HG02642 (cell line): ENCODE data around the gene DDX23.
"Not testable (repeated sequence)": the region's sequence is repeated elsewhere in the genome, so short reads cannot be mapped to it uniquely, and the experiment has no call there.

Experiments
- ATAC-seq: cut with Tn5 transposase; IDR thresholded peaks from one replicate; pipeline ENCODE4 v1.9.1; 2021; ENCODE audit warnings: mild to moderate bottlenecking; ENCODE audit not compliant: unreplicated experiment, poor library complexity

Gene DDX23

GRCh38 chr12:48851883-48852733 is at the start of gene DDX23:
DDX23 (minus strand) TSS chr12:48852163; CDS start chr12:48845782, 6,381 bp downstream.
- peak; percentile 95 for ATAC-seq

DNA sequence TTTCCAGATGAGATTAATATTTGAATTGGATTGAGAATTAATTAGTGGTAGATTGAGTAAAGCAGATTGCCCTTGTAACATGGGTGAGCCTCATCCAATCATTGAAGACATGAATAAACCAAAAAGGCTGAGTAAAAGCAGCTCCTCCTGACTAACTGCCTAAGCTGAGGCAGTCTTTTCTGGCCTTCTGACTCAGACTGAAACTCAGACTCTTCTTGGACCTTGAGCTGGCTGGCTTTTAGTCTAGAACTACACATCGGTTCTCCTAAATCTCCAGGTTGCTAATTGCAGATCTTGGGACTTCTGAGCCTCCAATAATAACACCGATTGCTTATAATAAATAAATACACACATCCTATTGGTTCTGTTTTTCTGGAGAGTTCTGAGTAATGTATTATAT is 49.3 kb upstream of the DDX23 start:
- no peak for ATAC-seq

DNA sequence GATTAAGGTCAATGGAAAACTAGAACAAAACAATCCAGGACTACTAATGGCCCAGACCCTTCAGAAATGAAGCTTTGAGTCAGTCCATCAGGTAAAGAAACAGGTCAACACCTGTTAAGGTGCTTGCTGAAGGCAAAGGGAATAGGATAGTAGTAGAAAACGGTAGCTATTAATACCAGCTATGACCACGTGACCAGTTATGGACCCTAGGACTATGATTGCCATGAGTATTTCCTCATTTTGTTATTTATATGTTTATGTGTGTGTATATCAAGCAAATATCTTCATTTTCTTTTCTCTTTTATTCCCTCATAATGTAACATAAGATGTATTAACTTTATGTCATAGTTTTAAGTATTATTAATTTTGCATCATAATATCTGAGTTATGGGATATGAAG is 47.7 kb upstream of the DDX23 start:
- no peak for ATAC-seq

DNA sequence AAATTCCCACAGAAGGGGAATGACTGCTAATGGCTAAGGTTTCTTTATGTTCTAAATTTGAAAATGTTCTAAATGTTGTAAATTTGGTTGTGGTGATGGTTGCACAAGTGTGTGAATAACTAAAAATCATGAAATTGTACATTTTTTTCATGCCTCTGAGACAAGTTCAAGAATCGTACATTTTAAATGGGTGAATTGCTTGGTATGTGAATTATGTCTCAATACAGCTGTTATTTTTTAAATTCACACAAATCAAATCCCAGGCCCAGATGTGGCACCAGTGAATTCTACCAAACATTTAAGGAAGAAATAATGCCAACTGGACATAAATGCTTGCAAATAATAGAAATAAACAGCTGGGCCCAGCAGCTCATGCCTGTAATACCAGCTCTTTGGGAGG is 42.3 kb upstream of the DDX23 start:
- ATAC-seq: no peak

- peak; percentile 76 for ATAC-seq
Measured at GRCh38 chr12:48890657-48891418, 38.9 kb upstream of the DDX23 start.

- ATAC-seq: no peak
Measured at GRCh38 chr12:48889679-48890078, 37.7 kb upstream of the DDX23 start.

DNA sequence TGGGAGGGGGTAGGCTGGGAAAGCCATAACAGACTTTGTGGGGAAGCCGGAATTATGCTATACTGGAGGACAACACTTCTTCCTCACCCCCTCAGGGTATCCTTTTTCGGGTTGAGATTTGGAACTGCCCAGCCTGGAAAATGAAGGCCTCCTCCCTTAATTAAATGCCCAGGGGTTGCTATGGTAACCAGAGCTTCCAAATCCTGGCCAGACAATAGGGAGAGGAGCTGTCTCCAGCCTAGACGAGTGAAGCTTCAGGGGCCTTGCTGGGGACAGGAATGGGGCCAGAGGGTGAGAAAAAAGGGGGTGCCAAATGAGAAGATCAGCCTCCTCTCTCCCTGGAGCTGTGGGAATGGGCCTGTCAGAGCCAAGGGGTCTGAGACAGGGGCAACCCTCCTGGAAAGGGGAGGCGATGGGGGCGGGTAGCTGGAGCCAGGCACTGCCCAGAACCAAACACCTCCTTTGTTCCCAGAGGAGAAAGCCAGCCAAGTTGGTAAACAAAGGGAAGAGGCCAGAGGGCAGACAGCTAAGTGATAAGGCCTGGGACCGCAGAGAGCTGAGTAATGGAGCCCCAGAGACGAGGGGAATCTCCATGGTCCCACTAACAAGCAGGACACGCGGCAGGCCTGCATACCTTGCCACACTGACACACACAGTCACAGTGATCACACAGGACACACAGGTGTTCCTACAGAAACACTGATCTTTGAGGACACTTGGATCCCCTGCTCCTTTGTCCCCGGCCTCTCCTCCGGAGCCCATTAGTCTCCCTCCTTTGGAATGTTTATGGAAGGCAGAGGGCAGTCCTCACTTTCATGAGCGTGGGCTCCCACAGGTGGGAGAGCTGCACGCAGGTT is 31.6 kb upstream of the DDX23 start:
- no peak for ATAC-seq

GRCh38 chr12:48882972-48883304 is 31.0 kb upstream of the DDX23 start:
- ATAC-seq: no peak

GRCh38 chr12:48882315-48882687 is 30.3 kb upstream of the DDX23 start:
- ATAC-seq: no peak

- no peak for ATAC-seq
Measured at GRCh38 chr12:48881686-48882314, 29.8 kb upstream of the DDX23 start.

GRCh38 chr12:48880647-48881046 is 28.7 kb upstream of the DDX23 start:
- ATAC-seq: no peak

DNA sequence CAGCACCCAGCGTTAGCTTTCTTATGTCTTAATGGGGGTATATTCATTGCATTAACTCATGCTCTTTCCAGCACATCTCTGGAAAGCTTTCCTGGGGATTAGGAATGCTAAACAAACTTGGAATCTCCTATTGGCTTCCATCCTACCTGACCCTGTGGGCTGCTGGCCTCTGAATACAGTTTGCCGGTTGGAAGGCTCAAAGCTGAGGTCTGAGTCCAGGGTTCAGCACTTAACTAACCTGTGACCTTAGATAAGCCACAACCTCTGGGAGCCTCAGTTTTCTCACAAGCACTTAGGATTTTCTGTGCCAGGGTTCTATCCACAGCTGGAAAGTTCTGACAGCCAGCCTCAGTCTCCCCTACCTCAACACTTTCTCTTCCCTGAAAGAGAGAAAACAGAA is 26.6 kb upstream of the DDX23 start:
- ATAC-seq: no peak

DNA sequence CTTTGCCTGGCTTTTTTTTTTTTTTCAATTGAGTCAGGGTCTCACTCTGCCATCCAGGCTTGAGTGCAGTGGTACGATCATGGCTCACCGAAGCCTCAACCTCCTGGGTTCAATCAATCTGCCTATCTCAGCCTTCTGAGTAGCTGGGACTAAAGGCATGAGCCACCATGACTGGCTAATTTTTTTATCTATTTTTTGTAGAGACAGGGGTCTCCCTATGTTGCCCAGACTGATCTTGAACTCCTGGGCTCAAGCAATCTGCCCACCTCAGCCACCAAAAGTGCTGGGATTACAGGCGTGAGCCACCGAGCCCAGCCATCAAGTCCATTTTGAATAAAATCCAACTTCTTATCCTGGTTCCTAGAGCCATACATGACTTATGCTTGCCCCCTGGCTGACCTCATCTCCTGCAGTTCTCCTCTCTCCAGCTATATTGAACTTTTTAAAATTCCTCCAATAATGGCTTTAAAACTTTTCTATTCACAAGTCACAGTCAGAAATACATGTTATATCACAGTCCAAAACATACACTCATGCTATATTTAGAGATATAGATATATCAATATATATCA is 24.1 kb upstream of the DDX23 start:
- ATAC-seq: no peak

DNA sequence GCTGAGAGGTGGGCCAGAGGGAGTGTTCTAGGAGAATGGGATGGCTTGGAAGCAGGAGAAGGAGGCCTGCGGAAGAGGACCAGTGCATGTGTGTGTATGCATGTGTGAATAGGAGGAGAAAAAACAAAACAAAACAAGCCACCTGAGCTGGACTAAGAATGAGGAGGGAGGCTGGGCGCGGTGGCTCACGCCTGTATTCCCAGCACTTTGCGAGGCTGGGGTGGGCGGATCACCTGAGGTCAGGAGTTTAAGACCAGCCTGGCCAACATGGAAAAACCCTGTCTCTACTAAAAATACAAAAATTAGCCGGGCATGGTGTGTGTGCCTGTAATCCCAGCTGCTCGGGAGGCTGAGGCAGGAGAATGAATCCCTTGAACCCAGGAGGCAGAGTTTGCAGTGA is 21.6 kb upstream of the DDX23 start:
- not testable (repeated sequence) for ATAC-seq

DNA sequence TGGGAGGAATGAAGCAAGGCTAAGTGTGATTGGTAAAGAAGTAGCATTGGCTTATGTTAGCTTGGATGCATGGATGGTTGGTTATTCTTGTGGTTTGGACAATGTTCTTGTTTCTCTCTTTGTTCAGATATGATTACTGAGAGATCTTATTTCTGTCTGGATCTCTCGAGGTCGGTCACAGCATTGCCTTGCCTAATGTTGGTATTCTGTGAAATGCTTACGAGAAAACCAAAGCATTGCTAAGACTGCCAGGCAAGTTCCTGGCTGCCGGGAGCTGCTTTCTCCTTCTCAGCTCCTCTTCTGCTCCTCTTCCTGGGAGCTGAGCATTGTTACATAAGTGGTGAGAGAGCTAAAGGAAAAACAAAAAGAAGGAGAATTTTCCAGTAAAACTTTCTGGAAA is 21.1 kb upstream of the DDX23 start:
- ATAC-seq: no peak

- no peak for ATAC-seq
Measured at GRCh38 chr12:48869191-48869590, 17.2 kb upstream of the DDX23 start.

GRCh38 chr12:48868451-48868850 is 16.5 kb upstream of the DDX23 start:
- ATAC-seq: no peak

DNA sequence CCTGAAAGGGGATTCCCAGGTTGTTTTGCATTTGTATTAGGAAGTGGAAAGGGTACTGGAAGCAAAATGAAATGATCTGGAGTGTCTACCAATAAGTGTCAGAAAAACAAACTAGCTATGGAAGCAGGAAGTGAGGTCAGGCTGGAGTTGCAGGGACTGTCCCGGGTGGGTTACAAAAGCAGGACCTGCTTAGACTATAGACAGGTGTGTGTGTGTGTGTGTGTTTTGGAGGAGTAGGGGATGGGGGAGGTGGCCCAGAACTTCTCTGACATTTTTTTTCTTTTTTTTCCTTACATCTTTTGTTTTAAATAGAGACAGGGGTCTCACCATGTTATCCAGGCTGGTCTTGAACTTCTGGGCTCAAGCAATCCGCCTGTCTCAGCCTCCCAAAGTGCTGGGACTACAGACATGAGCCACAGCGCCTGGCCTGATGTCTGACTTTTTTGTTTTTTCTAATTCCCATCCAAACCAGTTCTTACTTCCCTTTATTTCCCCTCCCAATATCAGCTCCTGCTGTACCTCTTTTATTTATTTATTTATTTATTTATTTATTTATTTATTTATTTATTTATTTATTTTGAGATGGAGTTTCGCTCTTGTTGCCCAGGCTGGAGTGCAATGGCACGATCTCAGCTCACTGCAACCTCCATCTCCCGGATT is 14.2 kb upstream of the DDX23 start:
- ATAC-seq: no peak

DNA sequence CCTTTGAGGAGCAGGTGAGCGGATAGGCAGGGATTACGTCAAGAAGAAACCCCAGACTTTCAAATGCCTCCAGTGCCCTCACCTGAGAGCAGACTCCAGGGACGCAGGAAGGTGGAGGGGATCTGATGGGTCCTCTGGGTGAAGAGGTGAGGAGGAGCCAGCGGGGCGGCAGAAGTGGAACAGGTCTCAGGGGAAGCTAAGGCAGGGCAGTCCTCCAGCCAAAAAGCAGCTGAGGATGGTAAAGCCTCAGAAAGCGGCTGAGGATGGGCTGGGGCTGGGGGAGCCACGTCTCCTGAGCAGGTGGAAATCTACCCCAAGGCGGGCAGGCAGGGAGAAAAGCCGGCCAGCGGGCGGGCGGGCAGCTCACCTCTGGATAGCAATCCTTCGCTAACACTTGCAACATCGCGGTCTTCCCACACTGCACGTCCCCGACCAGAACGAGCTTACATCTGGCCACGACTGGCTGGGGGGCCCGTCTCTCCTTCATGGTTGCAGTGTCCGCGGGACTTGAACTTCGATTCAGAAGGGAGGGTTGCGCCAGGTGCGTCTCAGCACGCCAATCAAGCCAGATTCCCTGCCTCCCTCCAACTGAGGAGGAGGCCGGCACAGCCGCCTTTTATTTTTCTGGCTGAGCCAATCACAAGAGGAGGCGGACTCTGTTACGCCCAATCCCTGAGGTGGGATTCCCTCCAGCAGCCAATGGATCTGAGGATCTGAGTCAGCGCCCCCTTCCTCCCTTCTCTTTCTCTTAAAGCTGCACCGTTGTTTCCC is 13.5 kb upstream of the DDX23 start, which contains the start of gene RND1:
Gene RND1 (minus strand): TSS at position 590 of the 771 bp plus-strand sequence. CDS start 103 bp downstream, at position 487.
- ATAC-seq: peak; percentile 94
